IPS DF 6.9 (cell line): Measurements from ENCODE around the gene ATF5.
"Not testable (repeated sequence)": the region's sequence is repeated elsewhere in the genome, so short reads cannot be mapped to it uniquely, and the experiment has no call there.

Experiments
- DNase-seq: peaks from one replicate; pipeline ENCODE4 v3.0.0-alpha.2; 2013; ENCODE audit warnings: low read depth, low spot score
- H3K27ac ChIP-seq: one replicate; pipeline ENCODE4 v1.5.1; 2013; ENCODE audit warnings: low read length, control low read depth
- H3K27me3 ChIP-seq: 2 replicates; pipeline ENCODE4 v1.6.1; 2013; ENCODE audit warnings: mild to moderate bottlenecking, low read length; ENCODE audit not compliant: control insufficient read depth, insufficient read depth
- H3K36me3 ChIP-seq: 2 replicates; pipeline ENCODE4 v1.6.1; 2013; ENCODE audit warnings: low read length; ENCODE audit not compliant: control insufficient read depth, insufficient read depth
- H3K4me1 ChIP-seq: 2 replicates; pipeline ENCODE4 v1.6.1; 2013; ENCODE audit warnings: low read length; ENCODE audit not compliant: control insufficient read depth, insufficient read depth
- H3K4me3 ChIP-seq: 2 replicates; pipeline ENCODE4 v1.5.1; 2013; ENCODE audit warnings: mild to moderate bottlenecking, low read length
- H3K9me3 ChIP-seq: 2 replicates; pipeline ENCODE4 v1.6.1; 2013; ENCODE audit warnings: low read length, inconsistent platforms; ENCODE audit not compliant: control insufficient read depth, insufficient read depth
- WGBS: extraction: QIAGEN DNeasy Blood & Tissue Kit; methylation state at CpG from one replicate; pipeline ENCODE4 v1.1.7; 2013; ENCODE audit warnings: mixed read lengths, missing lambda C conversion rate; ENCODE audit not compliant: insufficient read length, insufficient coverage; 5-methylcytosine and 5-hydroxymethylcytosine counted together

Gene ATF5

GRCh38 chr19:49958144-49958543 is 29.1 kb downstream of the ATF5 start:
- not testable (repeated sequence) for DNase-seq, H3K9me3 ChIP-seq, H3K4me3 ChIP-seq, H3K4me1 ChIP-seq, H3K36me3 ChIP-seq, H3K27me3 ChIP-seq, H3K27ac ChIP-seq
- no CpG with 5 or more reads among the region's 9 CpGs for WGBS

GRCh38 chr19:49958596-49958995 is 29.6 kb downstream of the ATF5 start:
- WGBS: no CpG with 5 or more reads among the region's 13 CpGs
- H3K36me3 ChIP-seq, H3K27me3 ChIP-seq, H3K9me3 ChIP-seq, H3K4me3 ChIP-seq, DNase-seq, H3K27ac ChIP-seq, H3K4me1 ChIP-seq: not testable (repeated sequence)

- H3K27me3 ChIP-seq, H3K27ac ChIP-seq, H3K4me3 ChIP-seq, H3K36me3 ChIP-seq, H3K9me3 ChIP-seq, DNase-seq, H3K4me1 ChIP-seq: not testable (repeated sequence)
- no CpG with 5 or more reads among the region's 12 CpGs for WGBS
These were observed 30.9 kb downstream of the ATF5 start for GRCh38 chr19:49959892-49960291.

GRCh38 chr19:49960980-49961379 is 32.0 kb downstream of the ATF5 start, which contains the start of gene SIGLEC11:
Gene SIGLEC11, minus strand, starts transcription at chr19:49961172. Its CDS starts 91 bp downstream, at chr19:49961081.
- not testable (repeated sequence) for DNase-seq, H3K36me3 ChIP-seq, H3K27me3 ChIP-seq, H3K4me1 ChIP-seq, H3K4me3 ChIP-seq, H3K9me3 ChIP-seq, H3K27ac ChIP-seq
- WGBS: no CpG with 5 or more reads among the region's 10 CpGs

- no peaks in the 10 kb centered on the region for H3K4me1 ChIP-seq
- DNase-seq: no peak
- no peaks in the 10 kb centered on the region for H3K27me3 ChIP-seq
- no peak overlapping the region for H3K27ac ChIP-seq
- H3K4me3 ChIP-seq: no peak overlapping the region
- no peaks in the 10 kb centered on the region for H3K9me3 ChIP-seq
- no peaks in the 10 kb centered on the region for H3K36me3 ChIP-seq
- WGBS: no CpG with 5 or more reads among the region's 5 CpGs
These were observed 39.4 kb downstream of the ATF5 start for GRCh38 chr19:49968279-49968922.

GRCh38 chr19:49969355-49969754 is 40.4 kb downstream of the ATF5 start:
- H3K36me3 ChIP-seq, H3K4me3 ChIP-seq, H3K9me3 ChIP-seq, DNase-seq, H3K4me1 ChIP-seq, H3K27me3 ChIP-seq, H3K27ac ChIP-seq: not testable (repeated sequence)
- no CpG with 5 or more reads among the region's 9 CpGs for WGBS

GRCh38 chr19:49971991-49972411 is 43.0 kb downstream of the ATF5 start:
- DNase-seq: no peak
- no peaks in the 10 kb centered on the region for H3K36me3 ChIP-seq
- WGBS: no CpG with 5 or more reads among the region's 12 CpGs
- H3K4me3 ChIP-seq: no peak overlapping the region
- H3K9me3 ChIP-seq: no peaks in the 10 kb centered on the region
- H3K27me3 ChIP-seq: no peaks in the 10 kb centered on the region
- no peaks in the 10 kb centered on the region for H3K4me1 ChIP-seq
- H3K27ac ChIP-seq: no peak overlapping the region

- H3K36me3 ChIP-seq: no peaks in the 10 kb centered on the region
- H3K4me3 ChIP-seq: no peak overlapping the region
- WGBS: no CpG with 5 or more reads among the region's 6 CpGs
- DNase-seq: no peak
- no peak overlapping the region for H3K27ac ChIP-seq
- no peaks in the 10 kb centered on the region for H3K27me3 ChIP-seq
- no peaks in the 10 kb centered on the region for H3K4me1 ChIP-seq
- no peaks in the 10 kb centered on the region for H3K9me3 ChIP-seq
These were observed 43.8 kb downstream of the ATF5 start for GRCh38 chr19:49972841-49973240.

- no peak for DNase-seq
- Histone ChIP-seq H3K4me1 (no peaks in the 10 kb centered on the region), H3K4me3 (no peak overlapping the region), H3K27me3 (no peaks in the 10 kb centered on the region), H3K27ac (no peak overlapping the region), H3K9me3 (no peaks in the 10 kb centered on the region), H3K36me3 (no peaks in the 10 kb centered on the region)
- no CpG with 5 or more reads among the region's 18 CpGs for WGBS
These were observed 45.0 kb downstream of the ATF5 start for GRCh38 chr19:49973987-49974386.

GRCh38 chr19:49975051-49975450 is 46.0 kb downstream of the ATF5 start:
- DNase-seq: no peak
- no peak overlapping the region for H3K27ac ChIP-seq
- WGBS: no CpG with 5 or more reads among the region's 7 CpGs
- H3K36me3 ChIP-seq: no peaks in the 10 kb centered on the region
- H3K4me1 ChIP-seq: no peaks in the 10 kb centered on the region
- no peaks in the 10 kb centered on the region for H3K27me3 ChIP-seq
- no peaks in the 10 kb centered on the region for H3K9me3 ChIP-seq
- no peak overlapping the region for H3K4me3 ChIP-seq

- DNase-seq: no peak
- no peaks in the 10 kb centered on the region for H3K9me3 ChIP-seq
- no peaks in the 10 kb centered on the region for H3K27me3 ChIP-seq
- H3K4me3 ChIP-seq: no peak overlapping the region
- WGBS: no CpG with 5 or more reads among the region's 3 CpGs
- H3K27ac ChIP-seq: no peak overlapping the region
- no peaks in the 10 kb centered on the region for H3K4me1 ChIP-seq
- H3K36me3 ChIP-seq: no peaks in the 10 kb centered on the region
These were observed 47.5 kb downstream of the ATF5 start for GRCh38 chr19:49976496-49976895.
